K562 (cell line): ENCODE results near the gene AMDHD2. TPM values are rescaled to one million over a fixed set of nuclear protein-coding genes. Genes with fewer than 3 reads are reported as not detected.

Experiments used
- ARNT ChIP-seq, 2 experiments: fragments of 450-650 bp; IDR thresholded peaks; 2 replicates each; pipeline ENCODE4 v1.6.1; 2016; ENCODE audit warnings: mild to moderate bottlenecking in 1 of 2
- CC2D1A ChIP-seq: fragments of 450-650 bp; IDR thresholded peaks from 2 replicates; pipeline ENCODE4 v1.6.1; 2017; ENCODE audit warnings: mild to moderate bottlenecking
- EP400 ChIP-seq: fragments of 450-650 bp; IDR thresholded peaks from 2 replicates; pipeline ENCODE4 v1.6.1; 2017; ENCODE audit warnings: antibody characterized with exemption, mild to moderate bottlenecking, moderate library complexity
- KLF6 ChIP-seq: fragments of 250-450 bp; sonication (Bioruptor Pico); IDR thresholded peaks from 2 replicates; pipeline ENCODE4 v1.4.0; 2020; ENCODE audit warnings: mild to moderate bottlenecking, moderate library complexity, borderline replicate concordance
- MCM2 ChIP-seq: fragments of 450-650 bp; IDR thresholded peaks from 2 replicates; pipeline ENCODE4 v1.6.1; 2017; ENCODE audit warnings: low read depth, mild to moderate bottlenecking
- MEF2D ChIP-seq: conservative IDR thresholded peaks from 2 replicates; pipeline ENCODE4 v1.6.1; 2016; ENCODE audit warnings: low read depth, missing genetic modification characterization, missing compliant biosample characterization
- MITF ChIP-seq: IDR thresholded peaks from 2 replicates; pipeline ENCODE4 v1.6.1; 2014; ENCODE audit warnings: antibody characterized with exemption
- MNT ChIP-seq, 2 experiments: fragments of 450-650 bp; conservative IDR thresholded peaks; 2 replicates each; pipeline ENCODE4 v1.6.1; 2017; ENCODE audit warnings: mild to moderate bottlenecking in 2 of 2, moderate library complexity in 2 of 2
- NFIC ChIP-seq: fragments of 450-650 bp; IDR thresholded peaks from 2 replicates; pipeline ENCODE4 v1.6.1; 2017; ENCODE audit warnings: mild to moderate bottlenecking, inconsistent platforms
- PHB2 ChIP-seq: fragments of 450-650 bp; IDR thresholded peaks from 2 replicates; pipeline ENCODE4 v1.6.1; 2017; ENCODE audit warnings: low read depth
- RAD21 ChIP-seq, 2 experiments: fragments of 250-450 bp in 1 of 2; fragments of 450-650 bp in 1 of 2; sonication (Bioruptor Pico) in 1 of 2; formaldehyde crosslinking in 1 of 2; IDR thresholded peaks in 1 of 2; conservative IDR thresholded peaks in 1 of 2; 2 replicates each; pipeline versions ENCODE4 v1.4.0 to v1.8.0; 2020 to 2022; ENCODE audit warnings: mild to moderate bottlenecking in 2 of 2, moderate library complexity in 1 of 2
- SIN3B ChIP-seq: fragments of 450-650 bp; IDR thresholded peaks from 2 replicates; pipeline ENCODE4 v1.6.1; 2017; ENCODE audit warnings: low read depth, mild to moderate bottlenecking, moderate library complexity
- SMC3 ChIP-seq: conservative IDR thresholded peaks from 2 replicates; pipeline ENCODE4 v1.6.1; 2011; ENCODE audit warnings: low read depth, low read length, improper control_type of control experiment; ENCODE audit not compliant: insufficient read depth
- TCFL5 ChIP-seq: fragments of 250-450 bp; sonication (Bioruptor Pico); conservative IDR thresholded peaks from 2 replicates; pipeline ENCODE4 v1.6.1; 2021; ENCODE audit warnings: mild to moderate bottlenecking, moderate library complexity, matching md5 sums
- USF1 ChIP-seq: sonication (generic); formaldehyde crosslinking; IDR thresholded peaks from 2 replicates; pipeline ENCODE4 v1.9.0; 2022; ENCODE audit warnings: mild to moderate bottlenecking, missing genetic modification reagents
- ZNF551 ChIP-seq: fragments of 250-450 bp; sonication (Bioruptor Pico); IDR thresholded peaks from 2 replicates; pipeline ENCODE4 v1.5.0; 2021; ENCODE audit warnings: mild to moderate bottlenecking, moderate library complexity
- ZNF639 ChIP-seq, 2 experiments: fragments of 200-800 bp in 1 of 2; sonication (Bioruptor generic) in 1 of 2; sonication (generic) in 1 of 2; formaldehyde crosslinking in 1 of 2; IDR thresholded peaks in 1 of 2; conservative IDR thresholded peaks in 1 of 2; 2 replicates each; pipeline versions ENCODE4 v1.5.0 to v1.6.1; 2016 to 2020; ENCODE audit warnings: missing compliant biosample characterization in 1 of 2, missing genetic modification characterization in 1 of 2, missing genetic modification reagents in 1 of 2
- ZNF778 ChIP-seq: fragments of 450-650 bp; formaldehyde crosslinking; IDR thresholded peaks from 2 replicates; pipeline ENCODE4 v1.4.0; 2020; ENCODE audit warnings: mild to moderate bottlenecking, moderate library complexity
- polyA plus RNA-seq, 8 experiments: library from polyadenylated mRNA; depleted of rRNA in 4 of 8; stranded (reverse) in 5 of 8; unstranded in 3 of 8; fragments of >200 nt; fragmentation: Nextera tagmentation in 2 of 8; fragmentation: Illumina TruSeq in 1 of 8; extraction: Ambion mirVana in 2 of 8; extraction: Trizol in 1 of 8; gene quantifications; 2 replicates each; pipeline versions ENCODE4 v1.2.1 to v1.2.3, GENCODE V29; 2011 to 2014; ENCODE audit warnings: inconsistent platforms in 1 of 8, missing spikeins in 1 of 8
- total RNA-seq, 7 experiments: library from RNA; depleted of rRNA in 6 of 7; stranded (reverse); fragments of >200 nt in 6 of 7; fragmentation: Illumina TruSeq in 2 of 7; extraction: Trizol in 2 of 7; gene quantifications; 2 replicates each; pipeline versions ENCODE4 v1.2.1 to v1.2.3, GENCODE V29; 2011 to 2021; ENCODE audit warnings: low replicate concordance in 1 of 7
- TF ChIP-seq, protein P1 (sequence below): sonication (generic); formaldehyde crosslinking; IDR thresholded peaks from 2 replicates; pipeline ENCODE4 v1.8.0; 2022; ENCODE audit warnings: missing genetic modification reagents, mild to moderate bottlenecking, borderline replicate concordance
- TF ChIP-seq, protein P2 (sequence below): fragments of 450-650 bp; conservative IDR thresholded peaks from 2 replicates; pipeline ENCODE4 v1.6.1; 2016; ENCODE audit warnings: missing genetic modification characterization, low read depth, mild to moderate bottlenecking, control low read depth, missing compliant biosample characterization

AMDHD2 gene
- total and polyA plus RNA-seq, 9 of the 15 experiments (the other 6 are each of a cell fraction or from before 2014, with no cell fraction given): 0.38 to 56.9 (median 18.3) TPM; not detected in 1

DNA sequence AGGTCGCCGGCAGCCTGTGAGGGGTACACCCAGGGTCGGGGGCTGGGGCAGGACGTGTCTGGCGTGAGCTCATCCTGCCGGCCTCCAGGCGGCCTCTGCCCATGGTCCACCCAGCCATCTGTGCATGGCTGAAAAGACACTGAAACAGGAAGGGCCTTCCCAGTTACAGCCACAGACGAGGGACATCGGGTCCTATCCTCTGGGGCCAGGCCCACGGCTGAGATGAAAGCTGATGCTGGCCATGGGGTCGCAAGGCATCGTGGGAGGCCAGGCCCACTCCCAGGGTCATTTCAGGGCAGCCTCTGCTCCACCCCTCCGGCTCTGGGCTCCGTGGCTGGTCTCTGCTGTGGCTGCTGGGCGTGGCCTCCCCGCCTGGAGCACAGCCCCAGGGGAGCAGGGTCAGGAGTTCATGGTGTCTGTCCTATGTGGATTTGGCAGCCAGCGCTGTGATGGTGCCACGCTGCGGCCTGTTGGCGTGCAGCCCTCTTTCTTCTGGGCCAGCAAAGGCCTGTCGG, 23.0 kb upstream of the AMDHD2 start (continued):
- TF ChIP-seq RAD21 (CRISPR knock-in tag; conservative IDR thresholded peaks at IDR 0.05 in 1 of 2, IDR thresholded peaks at IDR 0.05 in 1 of 2) (peak; percentile 51 to 78), EP400 (peak; percentile 47), ZNF639 (CRISPR knock-in tag; conservative IDR thresholded peaks at IDR 0.05 in 1 of 2, IDR thresholded peaks at IDR 0.05 in 1 of 2) (no peak), USF1 (CRISPR knock-in tag) (no peak), MEF2D (tag) (no peak), MITF (no peak), ZNF551 (CRISPR knock-in tag) (no peak), CC2D1A (no peak), SIN3B (no peak), TCFL5 (CRISPR knock-in tag) (no peak), SMC3 (0 out of 2 replicates have a peak, but pooled peaks have one; percentile 21), MNT (conservative IDR thresholded peaks at IDR 0.05) (peak; percentile 37 to 64; a peak in 3 of 4 replicates), PHB2 (no peak), KLF6 (CRISPR knock-in tag) (no peak), MCM2 (no peak), ZNF778 (no peak), ARNT (IDR thresholded peaks at IDR 0.05) (no peak), NFIC (peak; percentile 61)
- TF ChIP-seq, protein P1, sequence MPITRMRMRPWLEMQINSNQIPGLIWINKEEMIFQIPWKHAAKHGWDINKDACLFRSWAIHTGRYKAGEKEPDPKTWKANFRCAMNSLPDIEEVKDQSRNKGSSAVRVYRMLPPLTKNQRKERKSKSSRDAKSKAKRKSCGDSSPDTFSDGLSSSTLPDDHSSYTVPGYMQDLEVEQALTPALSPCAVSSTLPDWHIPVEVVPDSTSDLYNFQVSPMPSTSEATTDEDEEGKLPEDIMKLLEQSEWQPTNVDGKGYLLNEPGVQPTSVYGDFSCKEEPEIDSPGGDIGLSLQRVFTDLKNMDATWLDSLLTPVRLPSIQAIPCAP (CRISPR knock-in tag): no peak
- TF ChIP-seq, protein P2, sequence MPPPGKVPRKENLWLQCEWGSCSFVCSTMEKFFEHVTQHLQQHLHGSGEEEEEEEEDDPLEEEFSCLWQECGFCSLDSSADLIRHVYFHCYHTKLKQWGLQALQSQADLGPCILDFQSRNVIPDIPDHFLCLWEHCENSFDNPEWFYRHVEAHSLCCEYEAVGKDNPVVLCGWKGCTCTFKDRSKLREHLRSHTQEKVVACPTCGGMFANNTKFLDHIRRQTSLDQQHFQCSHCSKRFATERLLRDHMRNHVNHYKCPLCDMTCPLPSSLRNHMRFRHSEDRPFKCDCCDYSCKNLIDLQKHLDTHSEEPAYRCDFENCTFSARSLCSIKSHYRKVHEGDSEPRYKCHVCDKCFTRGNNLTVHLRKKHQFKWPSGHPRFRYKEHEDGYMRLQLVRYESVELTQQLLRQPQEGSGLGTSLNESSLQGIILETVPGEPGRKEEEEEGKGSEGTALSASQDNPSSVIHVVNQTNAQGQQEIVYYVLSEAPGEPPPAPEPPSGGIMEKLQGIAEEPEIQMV (tag): no peak
